Chondrocyte (in vitro differentiated cells): Measurements from ENCODE around the gene NFIC. TPM values are rescaled to one million over a fixed set of nuclear protein-coding genes. Genes with fewer than 3 reads are reported as not detected.
A peak's percentile ranks its signal among the peaks of the same experiment; 100 is the strongest.
"Not testable (repeated sequence)": the region's sequence is repeated elsewhere in the genome, so short reads cannot be mapped to it uniquely, and the experiment has no call there.

ENCODE experiments used
- DNase-seq: peaks from one replicate; pipeline ENCODE4 v3.0.0; 2021; ENCODE audit warnings: mixed read lengths, low spot score
- H3K27ac Mint-ChIP-seq: one replicate; pipeline ENCODE4 v1.8.0; 2021; ENCODE audit warnings: mild to moderate bottlenecking, moderate library complexity, mixed read lengths; ENCODE audit not compliant: unreplicated experiment
- H3K27me3 Mint-ChIP-seq: 2 replicates; pipeline ENCODE4 v1.8.0; 2021; ENCODE audit warnings: low read depth, mixed read lengths
- H3K36me3 Mint-ChIP-seq: 2 replicates; pipeline ENCODE4 v1.8.0; 2021; ENCODE audit warnings: low read depth, mixed read lengths
- H3K4me1 Mint-ChIP-seq: 2 replicates; pipeline ENCODE4 v1.8.0; 2021; ENCODE audit warnings: low read depth, mild to moderate bottlenecking, mixed read lengths
- H3K4me3 Mint-ChIP-seq: one replicate; pipeline ENCODE4 v1.8.0; 2021; ENCODE audit warnings: mild to moderate bottlenecking, moderate library complexity, mixed read lengths; ENCODE audit not compliant: unreplicated experiment
- H3K9me3 Mint-ChIP-seq: 2 replicates; pipeline ENCODE4 v1.8.0; 2021; ENCODE audit warnings: low read depth, mixed read lengths
- total RNA-seq: library from RNA; stranded (reverse); gene quantifications from 3 replicates; pipeline ENCODE4 v1.2.1, GENCODE V29; 2021
- TF ChIP-seq, protein P1 (sequence below): fragments of 200-600 bp; sonication (generic); IDR thresholded peaks from 2 replicates; pipeline ENCODE4 v1.5.0; 2021; ENCODE audit warnings: antibody characterized with exemption, mild to moderate bottlenecking, moderate library complexity

NFIC gene
- total RNA-seq, 1 donor from 2014 or later: 81.5 TPM

DNA sequence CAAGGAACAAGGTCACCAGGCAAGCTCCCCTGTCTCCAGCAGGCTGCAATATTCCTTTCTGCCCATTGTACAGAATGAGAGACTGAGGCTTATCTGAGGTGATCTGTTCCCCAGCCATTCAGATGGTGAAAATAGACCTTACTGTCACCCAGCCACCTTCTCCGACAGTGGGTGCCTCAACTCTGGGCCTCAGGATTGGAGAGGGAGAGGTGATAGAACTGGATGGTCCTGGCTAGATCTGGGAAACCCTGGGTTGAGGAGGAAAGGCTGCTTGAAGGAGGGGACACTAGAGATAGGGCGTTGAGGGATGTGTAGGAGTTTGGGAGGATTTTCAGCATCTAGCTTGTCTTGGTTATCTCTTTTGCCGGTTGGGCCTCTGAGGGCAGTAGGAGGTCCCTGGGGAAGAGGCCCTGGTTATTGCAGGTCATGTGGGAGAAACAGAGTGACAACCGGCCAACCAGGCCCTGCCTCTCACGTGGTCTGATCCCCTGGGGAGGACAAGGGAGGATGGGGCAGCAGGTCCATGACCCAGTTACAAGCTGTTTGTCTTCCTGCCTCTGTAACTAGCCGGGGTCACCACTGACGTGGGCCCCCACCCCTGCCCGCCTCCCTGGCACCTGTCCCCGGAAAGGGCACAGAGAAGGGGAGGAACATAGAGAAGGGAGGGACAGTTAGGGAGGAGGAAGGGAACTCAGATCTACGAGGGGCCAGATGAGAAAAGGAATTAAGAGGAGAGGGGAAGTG lies 8.2 kb downstream of the NFIC start:
- no peak for DNase-seq
- H3K27ac Mint-ChIP-seq: peak overlapping the region; percentile 42
- no peaks in the 10 kb centered on the region for H3K27me3 Mint-ChIP-seq
- TF ChIP-seq, protein P1, sequence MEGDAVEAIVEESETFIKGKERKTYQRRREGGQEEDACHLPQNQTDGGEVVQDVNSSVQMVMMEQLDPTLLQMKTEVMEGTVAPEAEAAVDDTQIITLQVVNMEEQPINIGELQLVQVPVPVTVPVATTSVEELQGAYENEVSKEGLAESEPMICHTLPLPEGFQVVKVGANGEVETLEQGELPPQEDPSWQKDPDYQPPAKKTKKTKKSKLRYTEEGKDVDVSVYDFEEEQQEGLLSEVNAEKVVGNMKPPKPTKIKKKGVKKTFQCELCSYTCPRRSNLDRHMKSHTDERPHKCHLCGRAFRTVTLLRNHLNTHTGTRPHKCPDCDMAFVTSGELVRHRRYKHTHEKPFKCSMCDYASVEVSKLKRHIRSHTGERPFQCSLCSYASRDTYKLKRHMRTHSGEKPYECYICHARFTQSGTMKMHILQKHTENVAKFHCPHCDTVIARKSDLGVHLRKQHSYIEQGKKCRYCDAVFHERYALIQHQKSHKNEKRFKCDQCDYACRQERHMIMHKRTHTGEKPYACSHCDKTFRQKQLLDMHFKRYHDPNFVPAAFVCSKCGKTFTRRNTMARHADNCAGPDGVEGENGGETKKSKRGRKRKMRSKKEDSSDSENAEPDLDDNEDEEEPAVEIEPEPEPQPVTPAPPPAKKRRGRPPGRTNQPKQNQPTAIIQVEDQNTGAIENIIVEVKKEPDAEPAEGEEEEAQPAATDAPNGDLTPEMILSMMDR: no peak
- H3K9me3 Mint-ChIP-seq: no peaks in the 10 kb centered on the region
- H3K36me3 Mint-ChIP-seq: peaks cover 4% of the 10 kb centered on the region
- H3K4me1 Mint-ChIP-seq: peaks cover 50% of the 10 kb centered on the region
- H3K4me3 Mint-ChIP-seq: no peak overlapping the region

DNA sequence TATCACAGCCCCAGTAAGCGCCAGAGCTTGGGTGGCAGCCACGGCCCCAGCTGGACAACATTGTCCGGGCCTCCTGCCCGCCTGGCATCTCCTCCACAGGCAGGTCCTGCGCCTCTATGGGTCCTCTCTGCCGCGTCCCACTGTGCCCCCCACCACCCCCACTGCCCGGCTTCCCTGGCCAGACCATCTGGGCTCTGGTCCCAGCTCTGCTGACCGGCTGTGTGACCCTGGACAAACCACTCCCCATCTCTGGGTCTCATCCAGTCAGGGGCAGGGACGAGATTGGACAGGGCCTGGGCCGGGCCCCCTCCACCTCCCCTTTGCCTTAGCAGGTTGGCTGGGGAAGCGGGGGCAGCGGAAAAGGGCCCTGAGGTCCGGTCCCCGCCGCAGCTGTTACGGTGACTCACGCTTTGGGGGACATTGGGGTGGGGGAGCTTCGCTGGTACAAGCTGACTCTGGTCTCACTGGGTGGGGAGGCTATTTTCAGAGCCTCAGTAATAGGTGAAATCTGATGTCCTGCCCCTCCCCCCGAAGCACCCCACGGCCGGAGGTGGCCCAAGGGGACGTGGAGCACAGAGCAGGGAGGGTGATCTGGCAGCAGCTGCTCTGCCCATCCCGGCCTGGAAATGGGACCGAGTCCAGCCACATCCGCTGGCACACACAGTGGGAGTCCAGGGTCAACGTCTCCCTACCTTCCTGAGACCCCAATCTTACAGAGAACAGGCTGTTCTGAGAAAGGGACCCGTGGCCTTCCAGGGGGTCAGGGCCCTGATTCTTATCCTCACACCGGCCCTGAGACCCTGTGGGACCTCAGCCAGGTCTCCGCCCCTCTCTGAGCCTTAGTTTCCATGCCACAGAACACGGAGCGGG lies 9.1 kb downstream of the NFIC start:
- Mint-ChIP-seq H3K36me3 (peaks cover 4% of the 10 kb centered on the region), H3K9me3 (no peaks in the 10 kb centered on the region), H3K4me3 (peak overlapping the region; percentile 16), H3K27ac (peak overlapping the region; percentile 76), H3K4me1 (peaks cover 41% of the 10 kb centered on the region), H3K27me3 (no peaks in the 10 kb centered on the region)
- no peak for DNase-seq
- TF ChIP-seq, protein P1: no peak

DNA sequence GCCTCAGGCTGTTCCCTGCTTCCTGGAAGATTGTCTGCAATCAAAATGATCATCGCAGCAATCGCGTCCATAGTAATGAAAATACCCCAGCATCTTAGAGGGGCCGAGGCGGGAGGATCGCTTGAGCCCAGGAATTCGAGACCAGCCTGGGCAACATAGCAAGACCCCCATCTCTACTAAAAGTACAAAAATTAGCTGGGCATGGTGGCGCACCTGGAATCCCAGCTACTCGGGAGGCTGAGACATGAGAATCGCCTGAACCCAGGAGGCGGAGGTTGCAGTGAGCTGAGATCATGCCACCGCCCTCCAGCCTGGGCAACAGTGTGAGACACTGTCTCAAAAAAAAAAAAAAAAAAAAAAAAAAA lies 9.7 kb downstream of the NFIC start:
- not testable (repeated sequence) for H3K27ac Mint-ChIP-seq, H3K27me3 Mint-ChIP-seq, H3K4me3 Mint-ChIP-seq, H3K36me3 Mint-ChIP-seq, DNase-seq, H3K9me3 Mint-ChIP-seq
- H3K4me1 Mint-ChIP-seq: peaks cover 35% of the 10 kb centered on the region

DNA sequence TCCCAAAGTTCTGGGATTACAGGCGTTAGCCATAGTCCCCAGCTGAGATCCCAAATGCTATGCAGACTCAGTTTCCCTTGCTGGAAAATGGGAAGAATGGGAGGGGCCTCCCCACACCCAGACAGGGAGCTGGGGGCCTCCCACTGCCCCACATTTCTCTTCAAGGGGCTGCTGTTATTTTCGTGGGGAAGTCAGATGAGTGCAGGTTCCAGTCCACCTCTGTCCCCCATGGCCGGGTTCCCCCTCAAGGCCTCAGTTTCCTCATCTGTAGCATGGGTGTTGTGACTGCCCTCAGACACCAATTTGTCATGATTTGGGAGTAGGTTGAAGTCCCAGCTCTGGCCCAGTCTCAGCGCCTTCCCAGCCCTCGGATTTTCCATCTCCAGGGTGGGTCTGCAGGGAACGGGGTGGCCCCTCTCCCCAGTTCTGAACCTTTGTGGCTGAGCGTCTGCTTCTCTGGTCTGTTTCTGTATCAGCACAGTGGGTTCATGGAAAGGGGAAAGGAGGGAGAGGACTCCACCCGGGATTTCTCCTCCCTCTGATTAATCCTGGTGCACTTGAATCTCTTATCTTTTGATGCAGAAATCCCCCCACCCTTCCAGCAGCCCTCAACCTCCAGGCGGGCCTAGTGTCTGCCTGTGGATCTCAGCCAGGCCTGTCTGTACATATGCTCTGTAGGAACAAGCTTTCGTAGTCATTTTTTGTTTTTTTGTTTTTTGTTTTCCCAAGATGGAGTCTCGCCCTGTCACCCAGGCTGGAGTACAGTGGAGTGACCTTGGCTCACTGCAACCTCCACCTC lies 12.2 kb downstream of the NFIC start:
- H3K36me3 Mint-ChIP-seq: peaks cover 12% of the 10 kb centered on the region
- no peaks in the 10 kb centered on the region for H3K9me3 Mint-ChIP-seq
- H3K27me3 Mint-ChIP-seq: no peaks in the 10 kb centered on the region
- H3K27ac Mint-ChIP-seq: no peak overlapping the region
- H3K4me1 Mint-ChIP-seq: peaks cover 35% of the 10 kb centered on the region
- no peak for DNase-seq
- TF ChIP-seq, protein P1: no peak
- H3K4me3 Mint-ChIP-seq: no peak overlapping the region

DNA sequence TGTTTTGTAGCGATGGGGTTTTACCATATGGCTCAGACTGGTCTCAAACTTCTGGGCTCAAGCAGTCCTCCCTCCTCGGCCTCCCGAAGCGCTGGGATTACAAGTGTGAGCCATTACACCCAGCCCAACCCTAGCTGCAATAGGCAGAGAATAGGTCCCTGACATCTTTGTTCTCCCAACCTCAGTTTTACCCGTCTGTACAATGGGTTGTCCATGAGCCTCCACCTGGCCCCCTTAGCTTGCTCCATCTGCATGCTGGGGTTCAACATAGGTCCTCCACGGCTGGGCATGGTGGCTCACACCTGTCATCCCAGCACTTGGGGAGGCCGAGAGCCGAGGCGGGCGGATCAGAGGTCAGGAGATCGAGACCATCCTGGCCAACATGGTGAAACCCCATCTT lies 14.4 kb downstream of the NFIC start:
- Mint-ChIP-seq H3K27me3 (no peaks in the 10 kb centered on the region), H3K36me3 (peaks cover 8% of the 10 kb centered on the region), H3K9me3 (no peaks in the 10 kb centered on the region), H3K4me3 (no peak overlapping the region), H3K27ac (no peak overlapping the region), H3K4me1 (peaks cover 26% of the 10 kb centered on the region)
- TF ChIP-seq, protein P1: no peak
- no peak for DNase-seq
